Epithelial cell of proximal tubule (primary cell): Measurements from ENCODE around the gene PTPRD. TPM values are rescaled to one million over a fixed set of nuclear protein-coding genes. Genes with fewer than 3 reads are reported as not detected.
"Not testable (repeated sequence)": the region's sequence is repeated elsewhere in the genome, so short reads cannot be mapped to it uniquely, and the experiment has no call there.

Source experiments
- DNase-seq: peaks from one replicate; pipeline ENCODE4 v3.0.0-alpha.2; 2011; ENCODE audit warnings: low read depth
- H3K4me3 ChIP-seq: 2 replicates; pipeline ENCODE4 v1.5.1; 2011; ENCODE audit warnings: low read depth, mild to moderate bottlenecking, low read length
- total RNA-seq: library from RNA; depleted of rRNA; stranded (reverse); fragments of >200 nt; gene quantifications from 2 replicates; pipeline ENCODE4 v1.2.3, GENCODE V29; 2015
- TF ChIP-seq, protein P1 (sequence below): conservative IDR thresholded peaks from 2 replicates; pipeline ENCODE4 v1.5.1; 2012; ENCODE audit warnings: low read depth, mild to moderate bottlenecking, low read length

PTPRD gene
- total RNA-seq, 1 donor from 2014 or later, result 3.2 TPM

DNA sequence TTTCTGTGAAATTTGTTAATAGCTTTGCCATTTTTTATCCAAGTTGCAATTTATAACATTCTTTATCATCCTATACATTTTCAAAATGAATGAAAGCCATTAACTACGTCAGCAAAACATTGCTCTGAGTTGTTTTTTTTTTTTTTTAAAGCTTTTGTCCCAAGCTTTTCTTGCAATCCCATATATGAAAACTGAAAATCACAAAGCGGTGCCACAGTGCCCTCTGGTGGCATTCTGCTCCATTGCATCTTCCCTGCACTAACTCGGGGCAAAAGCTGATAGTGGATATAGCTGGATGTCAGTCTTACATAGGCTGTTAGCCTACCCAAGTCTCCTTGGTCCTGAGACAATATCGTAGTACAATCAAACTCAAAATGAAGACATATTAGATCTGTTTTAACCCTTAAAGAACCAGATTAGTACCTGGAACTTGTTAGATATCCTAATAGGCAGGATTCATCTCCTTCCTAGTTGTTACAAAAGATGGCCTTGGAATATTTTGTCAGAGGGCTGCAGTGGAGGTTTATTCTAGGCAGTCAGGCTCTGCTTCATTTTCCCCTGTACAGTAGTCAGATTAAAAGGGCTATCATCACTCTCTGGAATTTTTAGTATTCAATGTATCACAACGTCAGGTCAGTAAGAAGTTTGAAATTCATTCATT is 669.9 kb downstream of the PTPRD start:
- TF ChIP-seq, protein P1, sequence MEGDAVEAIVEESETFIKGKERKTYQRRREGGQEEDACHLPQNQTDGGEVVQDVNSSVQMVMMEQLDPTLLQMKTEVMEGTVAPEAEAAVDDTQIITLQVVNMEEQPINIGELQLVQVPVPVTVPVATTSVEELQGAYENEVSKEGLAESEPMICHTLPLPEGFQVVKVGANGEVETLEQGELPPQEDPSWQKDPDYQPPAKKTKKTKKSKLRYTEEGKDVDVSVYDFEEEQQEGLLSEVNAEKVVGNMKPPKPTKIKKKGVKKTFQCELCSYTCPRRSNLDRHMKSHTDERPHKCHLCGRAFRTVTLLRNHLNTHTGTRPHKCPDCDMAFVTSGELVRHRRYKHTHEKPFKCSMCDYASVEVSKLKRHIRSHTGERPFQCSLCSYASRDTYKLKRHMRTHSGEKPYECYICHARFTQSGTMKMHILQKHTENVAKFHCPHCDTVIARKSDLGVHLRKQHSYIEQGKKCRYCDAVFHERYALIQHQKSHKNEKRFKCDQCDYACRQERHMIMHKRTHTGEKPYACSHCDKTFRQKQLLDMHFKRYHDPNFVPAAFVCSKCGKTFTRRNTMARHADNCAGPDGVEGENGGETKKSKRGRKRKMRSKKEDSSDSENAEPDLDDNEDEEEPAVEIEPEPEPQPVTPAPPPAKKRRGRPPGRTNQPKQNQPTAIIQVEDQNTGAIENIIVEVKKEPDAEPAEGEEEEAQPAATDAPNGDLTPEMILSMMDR, result peak; percentile 99
- H3K4me3 ChIP-seq, result no peak overlapping the region
- DNase-seq, result no peak

DNA sequence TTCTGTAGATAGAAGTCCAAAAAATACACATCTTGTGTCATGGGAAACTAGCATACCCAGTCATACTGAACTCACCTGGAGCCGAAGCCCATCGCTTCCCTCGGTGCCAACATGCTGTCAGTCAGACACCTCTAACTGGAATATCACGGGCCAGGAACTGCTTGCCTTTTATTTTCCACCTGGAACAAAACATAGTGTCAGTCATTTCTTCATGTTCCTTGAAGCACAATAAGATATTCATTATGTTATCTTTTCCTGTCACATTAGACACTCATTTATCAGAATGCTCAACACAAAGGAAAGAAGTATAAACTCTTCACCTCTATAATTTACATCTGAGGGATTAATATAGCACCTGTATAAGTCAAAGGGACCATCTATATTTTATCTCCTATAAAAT is 674.4 kb downstream of the PTPRD start:
- no peak for DNase-seq
- TF ChIP-seq, protein P1, result no peak
- no peak overlapping the region for H3K4me3 ChIP-seq

DNA sequence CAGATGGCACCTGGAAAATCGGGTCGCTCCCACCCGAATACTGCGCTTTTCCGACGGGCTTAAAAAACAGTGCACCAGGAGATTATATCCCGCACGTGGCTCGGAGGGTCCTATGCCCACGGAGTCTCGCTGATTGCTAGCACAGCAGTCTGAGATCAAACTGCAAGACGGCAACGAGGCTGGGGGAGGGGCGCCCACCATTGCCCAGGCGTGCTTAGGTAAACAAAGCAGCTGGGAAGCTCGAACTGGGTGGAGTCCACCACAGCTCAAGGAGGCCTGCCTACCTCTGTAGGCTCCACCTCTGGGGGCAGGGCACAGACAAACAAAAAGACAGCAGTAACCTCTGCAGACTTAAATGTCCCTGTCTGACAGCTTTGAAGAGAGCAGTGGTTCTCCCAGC is 681.3 kb downstream of the PTPRD start:
- DNase-seq, H3K4me3 ChIP-seq: not testable (repeated sequence)

DNA sequence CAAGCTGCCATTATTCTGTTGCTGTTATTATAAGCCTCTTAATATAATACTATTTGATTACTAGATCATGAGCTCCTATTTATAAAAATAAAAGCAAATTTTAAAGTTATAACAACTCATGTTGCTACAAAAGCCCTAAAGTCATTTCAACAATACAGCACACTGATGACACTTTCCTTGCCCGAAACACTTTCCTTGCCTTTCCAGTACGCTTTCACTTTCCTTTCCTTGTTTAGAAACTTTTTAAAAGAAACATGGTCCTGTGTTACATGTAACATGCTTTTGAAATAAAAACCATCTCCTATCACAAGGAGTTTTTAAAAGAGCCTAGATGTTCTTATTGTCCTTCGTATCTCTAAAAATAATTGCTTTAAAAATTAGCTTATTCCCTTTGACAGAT is 688.4 kb downstream of the PTPRD start:
- DNase-seq, result no peak
- TF ChIP-seq, protein P1, result no peak

DNA sequence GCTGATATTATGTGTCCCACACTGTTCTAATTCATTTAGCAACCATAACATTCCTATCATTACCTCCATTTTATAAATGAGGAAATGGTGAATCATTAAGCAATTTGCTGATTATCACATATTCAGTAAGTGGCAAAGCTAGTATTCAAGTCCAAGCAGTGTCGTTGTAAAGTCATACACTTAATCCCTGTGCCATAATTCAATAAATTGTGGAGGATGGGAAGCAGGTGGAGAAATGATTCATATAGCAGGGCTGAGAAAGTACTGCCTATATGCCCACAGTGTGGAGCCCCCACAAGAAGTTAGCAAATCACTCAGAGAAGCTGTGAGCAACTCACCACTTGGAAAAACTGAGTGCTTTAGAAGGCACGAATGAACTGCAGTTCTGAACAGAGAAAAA is 691.0 kb downstream of the PTPRD start:
- TF ChIP-seq, protein P1, result no peak
- no peak overlapping the region for H3K4me3 ChIP-seq
- no peak for DNase-seq

More for the DNA sequence above, 688.4 kb downstream of the PTPRD start:
- H3K4me3 ChIP-seq, result no peak overlapping the region

DNA sequence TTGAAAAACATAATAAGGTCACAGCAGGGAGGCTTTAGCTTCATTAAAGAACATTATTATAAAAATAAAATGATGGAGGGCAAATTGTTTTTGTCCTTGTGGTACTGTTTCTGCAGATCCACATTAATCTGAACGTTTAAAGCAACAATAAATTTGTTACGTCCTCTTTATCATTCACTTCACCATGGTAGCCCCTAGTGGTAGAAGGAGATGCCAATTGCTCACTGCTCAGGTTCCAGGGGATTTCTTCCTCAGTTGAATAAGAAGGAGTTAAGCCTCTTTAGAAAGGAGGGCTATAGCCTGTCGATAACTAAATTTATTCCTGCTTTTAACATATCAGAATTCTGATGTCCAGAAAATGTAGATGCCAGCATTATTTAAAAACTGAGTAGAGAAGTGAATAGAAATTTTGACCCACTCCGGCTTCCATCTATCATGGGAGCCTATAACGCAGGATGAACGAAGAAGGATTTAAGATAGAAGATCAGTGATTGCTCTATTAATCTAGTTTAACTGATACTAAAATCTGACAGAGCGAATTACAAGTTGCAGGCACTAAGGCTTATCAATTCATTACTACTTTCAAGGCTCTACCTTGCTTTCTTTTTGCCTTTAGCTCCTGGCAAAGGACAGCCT is 692.3 kb downstream of the PTPRD start:
- no peak overlapping the region for H3K4me3 ChIP-seq
- no peak for DNase-seq
- TF ChIP-seq, protein P1, result peak; percentile 45

DNA sequence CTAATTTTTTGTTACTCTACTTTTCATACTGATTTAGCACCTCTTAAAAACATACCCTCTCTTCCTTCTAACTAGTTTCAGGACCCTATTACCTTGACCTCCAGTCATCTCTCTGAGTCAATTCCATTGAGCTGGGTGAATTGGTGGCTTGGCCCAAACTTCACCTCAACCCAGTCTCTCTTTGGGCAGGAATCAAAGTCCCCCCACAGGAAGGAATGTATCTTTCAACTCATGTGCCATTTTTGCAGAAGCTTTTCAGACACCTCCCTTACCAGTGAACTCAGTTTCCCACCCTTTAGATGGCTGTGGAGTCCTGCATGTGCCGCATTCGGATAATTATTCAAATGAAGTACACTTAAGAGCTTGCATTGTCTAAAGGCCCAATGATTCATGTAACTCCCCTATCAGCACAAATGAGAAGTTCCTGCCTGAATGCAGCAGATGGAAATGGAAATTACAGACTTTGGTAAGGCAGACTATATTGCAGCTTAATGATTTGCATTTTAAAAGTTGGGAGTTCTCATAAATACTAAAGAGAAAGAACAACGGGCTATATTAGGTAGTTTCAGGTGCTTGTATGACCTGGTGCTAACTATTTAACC is 693.5 kb downstream of the PTPRD start:
- TF ChIP-seq, protein P1, result peak; percentile 7
- no peak for DNase-seq

More for the DNA sequence above, 693.5 kb downstream of the PTPRD start:
- no peak overlapping the region for H3K4me3 ChIP-seq
